ENCODE measurements around the gene LRMDA.
A peak's percentile ranks its signal among the peaks of the same experiment; 100 is the strongest.

Gene LRMDA

DNA sequence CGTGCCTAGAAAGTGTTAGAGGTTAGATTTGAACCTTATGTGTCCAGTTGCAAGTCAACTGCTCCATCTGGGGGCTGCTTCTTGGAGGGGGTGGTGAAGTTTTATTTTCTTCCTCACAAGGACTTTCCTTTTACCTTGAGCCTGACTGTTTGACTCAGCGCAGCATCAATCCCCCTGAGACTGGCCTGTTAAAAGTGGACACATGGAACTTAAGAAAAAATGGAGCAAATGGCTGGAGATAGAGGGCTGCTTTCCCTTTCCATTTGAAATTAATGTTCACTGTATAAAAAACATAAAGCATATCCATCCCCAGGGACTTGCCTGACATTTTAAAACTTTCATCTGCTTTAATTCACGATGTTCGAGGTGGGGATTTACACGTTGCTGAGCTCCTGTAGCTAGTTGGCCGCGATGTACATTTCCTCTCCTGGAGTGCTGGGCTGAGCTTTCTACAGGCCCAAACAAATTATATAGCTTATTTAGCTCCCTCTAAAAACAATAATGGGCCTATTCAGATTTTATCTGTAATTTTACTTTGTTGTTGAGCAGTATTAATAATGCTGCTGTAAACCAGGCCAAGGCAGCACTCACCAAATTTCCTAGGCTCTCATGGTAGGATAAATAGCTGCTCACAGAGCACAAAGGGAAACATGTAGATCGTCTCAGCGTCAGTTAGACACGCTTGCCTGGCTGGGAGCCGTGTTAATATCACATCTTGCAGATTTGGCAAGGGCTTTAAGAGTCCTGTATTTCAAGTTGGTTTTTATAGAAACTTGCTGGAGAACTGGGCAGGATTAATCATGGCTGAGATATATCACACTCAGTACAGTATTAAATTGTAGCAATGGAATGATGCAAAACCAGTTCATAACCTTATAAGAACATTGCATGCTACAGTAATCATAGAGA lies 251.5 kb downstream of the LRMDA start:
- no peak for TF ChIP-seq CTCF (conservative IDR thresholded peaks at IDR 0.05; ENCODE audit: low read depth, low read length)
- peak; percentile 56 for DNase-seq (ENCODE audit: low read depth)
- no peak overlapping the region for H3K4me3 ChIP-seq (ENCODE audit: low read length)

DNA sequence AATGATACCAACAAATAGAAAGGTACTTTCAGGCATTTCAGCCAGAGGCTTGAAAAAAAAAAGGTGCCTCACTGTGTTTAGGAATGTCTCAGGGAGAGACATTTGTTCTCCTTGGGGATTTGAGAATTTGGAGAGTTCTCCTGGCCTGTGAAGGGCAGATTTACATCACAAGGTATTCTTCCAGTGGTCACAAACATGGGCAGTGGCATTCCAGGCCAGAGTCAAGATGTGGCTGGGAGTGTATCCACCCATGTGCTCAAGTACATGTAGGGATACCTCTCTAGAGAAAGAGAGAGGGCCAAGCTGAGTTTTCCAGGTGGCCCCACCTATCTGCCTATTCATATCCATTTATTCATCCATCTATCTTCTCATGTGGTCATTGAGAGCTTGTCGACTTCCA lies 253.8 kb downstream of the LRMDA start:
- no peak overlapping the region for H3K4me3 ChIP-seq (ENCODE audit: low read length)
- no peak for TF ChIP-seq CTCF (conservative IDR thresholded peaks at IDR 0.05; ENCODE audit: low read depth, low read length)
- DNase-seq (ENCODE audit: low read depth) = no peak

- DNase-seq (ENCODE audit: low read depth) = no peak
- no peak overlapping the region for H3K4me3 ChIP-seq (ENCODE audit: low read length)
- TF ChIP-seq CTCF (conservative IDR thresholded peaks at IDR 0.05; ENCODE audit: low read depth, low read length) = no peak
These were observed 257.3 kb downstream of the LRMDA start for GRCh38 chr10:75688506-75689300.

DNA sequence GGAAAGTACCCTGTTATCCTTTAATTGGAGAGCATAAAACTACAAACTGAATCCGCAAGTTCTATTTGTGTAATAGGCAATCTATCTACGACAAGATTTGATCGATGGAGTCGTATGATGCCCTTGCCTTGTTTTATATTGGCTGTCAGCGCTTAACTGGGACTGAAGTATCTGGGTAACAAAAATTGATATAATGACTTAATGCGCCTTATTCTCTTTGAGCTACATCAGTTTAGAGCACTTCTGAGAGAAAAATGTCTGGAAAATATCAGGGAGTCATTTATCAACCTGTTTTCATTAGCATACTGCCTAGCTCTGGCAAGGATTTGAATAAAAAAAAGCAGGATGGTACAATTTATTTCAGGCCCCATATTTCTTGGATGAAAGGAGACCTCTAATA lies 262.1 kb downstream of the LRMDA start:
- TF ChIP-seq CTCF (conservative IDR thresholded peaks at IDR 0.05; ENCODE audit: low read depth, low read length) = no peak
- no peak overlapping the region for H3K4me3 ChIP-seq (ENCODE audit: low read length)
- DNase-seq (ENCODE audit: low read depth) = no peak

GRCh38 chr10:75694269-75694668 lies 262.8 kb downstream of the LRMDA start:
- DNase-seq (ENCODE audit: low read depth) = no peak
- no peak for TF ChIP-seq CTCF (conservative IDR thresholded peaks at IDR 0.05; ENCODE audit: low read depth, low read length)
- H3K4me3 ChIP-seq (ENCODE audit: low read length) = no peak overlapping the region

DNA sequence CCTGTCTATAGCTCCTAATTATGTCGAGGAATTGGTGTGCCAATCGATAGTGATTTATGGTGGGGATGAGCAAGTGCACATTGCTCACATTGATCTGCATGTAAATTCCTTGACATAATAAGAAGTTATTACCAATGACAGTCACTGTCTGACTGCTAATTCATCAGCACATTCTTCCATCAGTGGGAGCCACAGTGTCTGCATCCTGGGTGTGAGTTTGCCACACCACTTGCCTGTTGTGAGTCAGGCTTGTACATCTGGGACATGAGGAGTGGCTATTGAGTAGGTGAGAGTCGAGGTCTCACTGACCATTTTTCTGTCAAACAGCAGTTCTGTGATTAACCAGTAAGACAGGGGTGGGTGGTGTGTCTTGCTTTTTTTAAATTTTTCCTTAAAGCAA lies 263.4 kb downstream of the LRMDA start:
- no peak for TF ChIP-seq CTCF (conservative IDR thresholded peaks at IDR 0.05; ENCODE audit: low read depth, low read length)
- no peak overlapping the region for H3K4me3 ChIP-seq (ENCODE audit: low read length)
- DNase-seq (ENCODE audit: low read depth) = no peak
